GM18867 (cell line): Measurements from ENCODE around the gene NPAS3.

Experiments
- ATAC-seq: cut with Tn5 transposase; IDR thresholded peaks from one replicate; pipeline ENCODE4 v1.9.1; 2021; ENCODE audit warnings: mild to moderate bottlenecking, moderate library complexity; ENCODE audit not compliant: unreplicated experiment

The NPAS3 gene

GRCh38 chr14:33163109-33163508 is 224.4 kb downstream of the NPAS3 start:
- ATAC-seq: no peak

GRCh38 chr14:33163600-33163999 is 224.9 kb downstream of the NPAS3 start:
- no peak for ATAC-seq

- ATAC-seq: no peak
Observed at GRCh38 chr14:33165144-33165925, 226.7 kb downstream of the NPAS3 start.

- no peak for ATAC-seq
Observed at GRCh38 chr14:33165926-33166289, 227.2 kb downstream of the NPAS3 start.

- no peak for ATAC-seq
Observed at GRCh38 chr14:33175951-33176350, 237.3 kb downstream of the NPAS3 start.

GRCh38 chr14:33184587-33184986 is 245.9 kb downstream of the NPAS3 start:
- ATAC-seq: no peak

- ATAC-seq: no peak
Observed at GRCh38 chr14:33186656-33187055, 248.0 kb downstream of the NPAS3 start.

GRCh38 chr14:33188880-33189279 is 250.2 kb downstream of the NPAS3 start:
- no peak for ATAC-seq

- ATAC-seq: no peak
Observed at GRCh38 chr14:33191855-33192254, 253.2 kb downstream of the NPAS3 start.

GRCh38 chr14:33194551-33194950 is 255.9 kb downstream of the NPAS3 start:
- no peak for ATAC-seq

- ATAC-seq: no peak
Observed at GRCh38 chr14:33198684-33199083, 260.0 kb downstream of the NPAS3 start.

GRCh38 chr14:33201116-33201515 is 262.4 kb downstream of the NPAS3 start:
- no peak for ATAC-seq

GRCh38 chr14:33206981-33207380 is 268.3 kb downstream of the NPAS3 start:
- no peak for ATAC-seq

- no peak for ATAC-seq
Observed at GRCh38 chr14:33207467-33208017, 268.9 kb downstream of the NPAS3 start.

- ATAC-seq: no peak
Observed at GRCh38 chr14:33210311-33210710, 271.6 kb downstream of the NPAS3 start.

GRCh38 chr14:33218026-33218425 is 279.3 kb downstream of the NPAS3 start:
- no peak for ATAC-seq

- no peak for ATAC-seq
Observed at GRCh38 chr14:33219957-33220356, 281.3 kb downstream of the NPAS3 start.

- no peak for ATAC-seq
Observed at GRCh38 chr14:33229269-33229929, 290.7 kb downstream of the NPAS3 start.

- ATAC-seq: no peak
Observed at GRCh38 chr14:33230021-33230420, 291.3 kb downstream of the NPAS3 start.

- ATAC-seq: no peak
Observed at GRCh38 chr14:33232031-33232430, 293.4 kb downstream of the NPAS3 start.

- no peak for ATAC-seq
Observed at GRCh38 chr14:33237115-33237740, 298.5 kb downstream of the NPAS3 start.

- ATAC-seq: no peak
Observed at GRCh38 chr14:33239465-33239864, 300.8 kb downstream of the NPAS3 start.
